OCI-LY3 (cell line): ENCODE measurements around the gene DDI2.
"Not testable (repeated sequence)": the region's sequence is repeated elsewhere in the genome, so short reads cannot be mapped to it uniquely, and the experiment has no call there.

Source experiments
- H2AFZ ChIP-seq: fragments of 200-600, 300-600 bp; shearing (Covaris generic); 2 replicates; pipeline ENCODE4 v1.6.0; 2014; ENCODE audit warnings: antibody characterized with exemption, low read depth, low read length
- H3K27ac ChIP-seq: fragments of 200-600, 300-600 bp; sonication (generic); 2 replicates; pipeline ENCODE4 v1.5.1; 2014; ENCODE audit warnings: mild to moderate bottlenecking, low read length, moderate library complexity, mixed read lengths
- H3K27me3 ChIP-seq: fragments of 200-600, 300-600 bp; sonication (generic); 2 replicates; pipeline ENCODE4 v1.6.1; 2014; ENCODE audit warnings: low read depth, low read length, mixed read lengths
- H3K36me3 ChIP-seq: fragments of 200-600, 300-600 bp; sonication (generic); replicated peaks from 2 replicates; pipeline ENCODE3; 2014; ENCODE audit warnings: low read depth, low read length, mixed read lengths
- H3K4me1 ChIP-seq: fragments of 300-600, 200-600 bp; sonication (generic); 2 replicates; pipeline ENCODE4 v1.6.1; 2014; ENCODE audit warnings: low read length, mixed read lengths
- H3K4me2 ChIP-seq: fragments of 200-600, 300-600 bp; sonication (generic); 2 replicates; pipeline ENCODE4 v1.6.1; 2014; ENCODE audit warnings: low read length, mixed read lengths
- H3K4me3 ChIP-seq: fragments of 300-600, 200-600 bp; sonication (generic); 2 replicates; pipeline ENCODE4 v1.5.1; 2014; ENCODE audit warnings: antibody characterized with exemption, mild to moderate bottlenecking, low read length, moderate library complexity
- H3K79me2 ChIP-seq: fragments of 300-600, 200-600 bp; shearing (Covaris generic); 2 replicates; pipeline ENCODE4 v1.6.1; 2014; ENCODE audit warnings: mild to moderate bottlenecking, low read length, mixed read lengths
- H3K9ac ChIP-seq: fragments of 300-600, 200-600 bp; shearing (Covaris generic); 2 replicates; pipeline ENCODE4 v1.6.0; 2014; ENCODE audit warnings: mild to moderate bottlenecking, low read length, moderate library complexity
- H3K9me3 ChIP-seq: fragments of 200-600, 300-600 bp; shearing (Covaris generic); 2 replicates; pipeline ENCODE4 v1.6.1; 2014; ENCODE audit warnings: low read length, mixed read lengths; ENCODE audit not compliant: insufficient read depth
- H4K20me1 ChIP-seq: fragments of 200-600, 300-600 bp; sonication (generic); 2 replicates; pipeline ENCODE4 v1.6.1; 2016; ENCODE audit warnings: low read length, mixed read lengths; ENCODE audit not compliant: insufficient read depth
- EZH2phosphoT487 ChIP-seq: fragments of 200-600 bp; shearing (Covaris generic); IDR thresholded peaks from 2 replicates; pipeline ENCODE4 v1.6.1; 2018; ENCODE audit warnings: antibody characterized with exemption, mixed run types, low read depth
- TF ChIP-seq, protein P1 (sequence below): fragments of 200-600, 300-600 bp; sonication (generic); IDR thresholded peaks from 2 replicates; pipeline ENCODE4 v1.5.1; 2014; ENCODE audit warnings: antibody characterized with exemption, low read length, low read depth

Gene DDI2

DNA sequence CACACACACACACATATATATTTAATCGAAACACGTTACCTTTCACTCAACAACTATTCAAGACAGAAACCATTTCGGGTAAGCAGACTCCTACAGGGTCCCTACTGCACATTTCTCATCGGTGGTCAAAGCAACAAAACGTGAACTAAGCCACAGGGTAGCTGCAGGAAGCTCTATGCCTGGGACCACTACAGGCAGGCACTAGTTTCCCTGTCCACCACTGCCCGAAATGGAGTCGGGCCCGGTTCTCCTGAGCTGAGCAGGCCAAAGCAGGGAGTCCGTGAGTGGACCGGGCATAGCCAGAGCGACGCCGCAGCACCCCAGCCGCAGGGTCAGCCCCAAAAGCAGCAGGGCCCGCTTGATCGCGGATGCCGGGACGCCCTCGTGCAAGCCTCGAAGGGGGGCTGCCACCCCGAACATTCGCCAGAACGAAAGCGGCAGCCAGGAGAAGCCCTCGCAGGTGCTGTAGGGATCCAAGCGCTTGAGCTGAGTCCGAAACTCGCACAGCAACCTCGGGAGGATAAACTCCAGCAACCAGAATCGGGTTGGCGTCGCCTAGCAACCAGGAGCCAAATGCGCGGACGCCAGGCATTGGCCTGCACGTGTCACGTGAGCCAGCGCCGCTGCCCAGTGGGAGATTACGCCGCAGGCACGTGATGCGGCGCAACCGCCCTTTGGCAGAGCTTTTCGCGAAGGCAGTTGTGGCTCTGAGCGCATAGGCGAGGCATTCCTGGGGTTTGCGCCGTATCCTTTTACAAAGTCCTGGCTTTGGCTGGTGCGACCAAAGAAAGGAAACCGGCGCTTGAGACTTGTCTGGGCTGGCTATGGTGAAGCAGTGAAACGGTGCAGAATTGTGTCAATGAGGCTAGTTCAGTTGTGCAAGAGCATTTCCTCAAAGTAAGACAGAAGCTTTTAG lies 13.9 kb upstream of the DDI2 start:
- TF ChIP-seq, protein P1, sequence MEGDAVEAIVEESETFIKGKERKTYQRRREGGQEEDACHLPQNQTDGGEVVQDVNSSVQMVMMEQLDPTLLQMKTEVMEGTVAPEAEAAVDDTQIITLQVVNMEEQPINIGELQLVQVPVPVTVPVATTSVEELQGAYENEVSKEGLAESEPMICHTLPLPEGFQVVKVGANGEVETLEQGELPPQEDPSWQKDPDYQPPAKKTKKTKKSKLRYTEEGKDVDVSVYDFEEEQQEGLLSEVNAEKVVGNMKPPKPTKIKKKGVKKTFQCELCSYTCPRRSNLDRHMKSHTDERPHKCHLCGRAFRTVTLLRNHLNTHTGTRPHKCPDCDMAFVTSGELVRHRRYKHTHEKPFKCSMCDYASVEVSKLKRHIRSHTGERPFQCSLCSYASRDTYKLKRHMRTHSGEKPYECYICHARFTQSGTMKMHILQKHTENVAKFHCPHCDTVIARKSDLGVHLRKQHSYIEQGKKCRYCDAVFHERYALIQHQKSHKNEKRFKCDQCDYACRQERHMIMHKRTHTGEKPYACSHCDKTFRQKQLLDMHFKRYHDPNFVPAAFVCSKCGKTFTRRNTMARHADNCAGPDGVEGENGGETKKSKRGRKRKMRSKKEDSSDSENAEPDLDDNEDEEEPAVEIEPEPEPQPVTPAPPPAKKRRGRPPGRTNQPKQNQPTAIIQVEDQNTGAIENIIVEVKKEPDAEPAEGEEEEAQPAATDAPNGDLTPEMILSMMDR, result no peak
- no peak for TF ChIP-seq EZH2phosphoT487
- Histone ChIP-seq H3K27me3 (peaks cover 3% of the 10 kb centered on the region; the same call in 1 of the 2 replicates), H3K4me2 (no peak overlapping the region), H3K36me3 (no peaks in the 10 kb centered on the region), H3K4me3 (no peak overlapping the region), H2AFZ (no peak overlapping the region), H3K4me1 (no peaks in the 10 kb centered on the region), H4K20me1 (no peaks in the 10 kb centered on the region), H3K79me2 (no peaks in the 10 kb centered on the region), H3K9me3 (no peaks in the 10 kb centered on the region), H3K9ac (no peak overlapping the region), H3K27ac (no peak overlapping the region)

DNA sequence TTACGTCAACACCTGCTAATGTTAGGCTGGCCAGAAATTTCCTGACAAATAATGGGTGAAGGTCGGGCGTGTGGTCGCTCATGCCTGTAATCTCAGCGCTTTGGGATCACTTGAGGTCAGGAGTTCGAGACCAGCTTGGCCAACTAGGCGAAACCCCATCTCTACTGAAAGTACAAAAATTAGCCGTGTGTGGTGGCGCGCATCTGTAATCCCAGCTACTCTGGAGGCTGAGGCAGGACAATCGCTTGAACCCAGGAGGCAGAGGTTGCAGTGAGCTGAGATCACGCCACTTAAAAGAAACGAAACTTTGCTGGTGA lies 13.3 kb upstream of the DDI2 start:
- H3K79me2 ChIP-seq, H4K20me1 ChIP-seq, H3K27ac ChIP-seq, H3K9ac ChIP-seq, H3K27me3 ChIP-seq, H3K4me1 ChIP-seq, H3K9me3 ChIP-seq, H2AFZ ChIP-seq, H3K36me3 ChIP-seq, H3K4me2 ChIP-seq, H3K4me3 ChIP-seq: not testable (repeated sequence)

- not testable (repeated sequence) for H3K27ac ChIP-seq, H3K9me3 ChIP-seq, H3K4me3 ChIP-seq, H3K9ac ChIP-seq, H4K20me1 ChIP-seq, H2AFZ ChIP-seq, H3K27me3 ChIP-seq, H3K4me2 ChIP-seq, H3K4me1 ChIP-seq, H3K36me3 ChIP-seq, H3K79me2 ChIP-seq
These were observed 12.9 kb upstream of the DDI2 start for GRCh38 chr1:15604400-15604799.

DNA sequence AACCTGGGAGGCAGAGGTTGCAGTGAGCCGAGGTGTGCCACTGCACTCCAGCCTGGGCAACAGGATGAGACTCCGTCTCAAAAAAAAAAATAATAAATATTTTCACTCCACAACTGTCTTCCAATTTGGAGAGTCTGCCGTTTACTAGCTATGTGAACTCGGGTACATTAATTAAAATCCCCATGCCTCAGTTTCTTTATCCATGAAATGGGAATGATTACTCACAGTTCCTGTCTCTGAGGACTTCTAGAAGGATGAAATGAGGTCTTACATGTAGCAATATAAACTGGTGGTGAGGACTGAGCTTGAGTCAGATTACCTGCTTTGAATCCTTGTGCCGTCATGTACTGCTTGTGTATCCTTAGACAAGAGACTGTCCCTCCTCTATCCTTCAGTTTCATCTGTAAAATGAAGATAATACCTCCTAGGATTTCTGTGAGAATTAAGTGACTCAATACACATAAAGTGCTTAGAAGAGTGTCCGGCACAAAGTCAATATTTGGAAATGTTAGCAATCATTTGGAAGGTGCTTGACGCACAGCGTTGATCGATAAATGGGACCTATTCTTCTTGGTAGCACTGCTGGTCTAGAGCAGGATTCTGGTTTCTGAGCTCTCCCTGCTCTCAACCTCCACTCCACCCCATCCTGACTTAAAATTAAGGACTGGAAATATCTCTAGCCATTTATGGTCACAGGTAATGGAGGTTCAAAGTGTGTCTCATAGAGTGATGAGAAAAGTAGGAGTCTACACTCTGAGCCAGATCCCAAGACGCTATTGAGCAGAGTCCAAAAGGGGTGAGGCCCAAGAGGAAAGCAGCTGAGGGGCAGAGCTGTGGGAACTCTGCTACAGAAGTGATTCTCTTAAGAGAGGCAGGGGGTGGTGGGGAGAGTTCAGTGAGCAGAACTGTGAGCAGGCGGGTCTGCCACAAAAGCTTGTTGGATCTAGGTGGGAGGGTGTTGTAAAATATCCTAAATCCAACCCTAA lies 11.6 kb upstream of the DDI2 start:
- no peaks in the 10 kb centered on the region for H4K20me1 ChIP-seq
- H3K4me2 ChIP-seq, result no peak overlapping the region
- no peak overlapping the region for H3K9ac ChIP-seq
- no peak overlapping the region for H3K27ac ChIP-seq
- H2AFZ ChIP-seq, result no peak overlapping the region
- TF ChIP-seq, protein P1, result no peak
- TF ChIP-seq EZH2phosphoT487, result no peak
- H3K9me3 ChIP-seq, result no peaks in the 10 kb centered on the region
- no peaks in the 10 kb centered on the region for H3K4me1 ChIP-seq
- H3K4me3 ChIP-seq, result no peak overlapping the region
- no peaks in the 10 kb centered on the region for H3K79me2 ChIP-seq
- no peaks in the 10 kb centered on the region for H3K27me3 ChIP-seq
- H3K36me3 ChIP-seq, result no peaks in the 10 kb centered on the region

GRCh38 chr1:15609631-15610030 lies 7.6 kb upstream of the DDI2 start:
- H3K36me3 ChIP-seq, result no peaks in the 10 kb centered on the region
- H3K9ac ChIP-seq, result no peak overlapping the region
- no peaks in the 10 kb centered on the region for H3K27me3 ChIP-seq
- H3K27ac ChIP-seq, result no peak overlapping the region
- no peak overlapping the region for H3K4me3 ChIP-seq
- H2AFZ ChIP-seq, result no peak overlapping the region
- H3K79me2 ChIP-seq, result no peaks in the 10 kb centered on the region
- H3K9me3 ChIP-seq, result no peaks in the 10 kb centered on the region
- no peaks in the 10 kb centered on the region for H3K4me1 ChIP-seq
- H3K4me2 ChIP-seq, result no peak overlapping the region
- H4K20me1 ChIP-seq, result no peaks in the 10 kb centered on the region
- TF ChIP-seq, protein P1, result no peak
- TF ChIP-seq EZH2phosphoT487, result no peak
